Thyroid gland (tissue), 4 donors: Measurements from ENCODE around the gene UBA1.
A peak's percentile ranks its signal among the peaks of the same experiment; 100 is the strongest.

Source experiments
- CTCF ChIP-seq, 6 experiments: fragments of 200-600 bp in 3 of 6; fragments of 450-650 bp in 3 of 6; sonication (generic) in 3 of 6; IDR thresholded peaks; one replicate each; pipeline ENCODE4 v1.5.1; 2016 to 2019; ENCODE audit warnings: antibody characterized with exemption in 6 of 6, mild to moderate bottlenecking in 2 of 6, inconsistent platforms in 1 of 6, moderate library complexity in 1 of 6
- POLR2A ChIP-seq, 2 donors: fragments of 450-650 bp; IDR thresholded peaks; one replicate each; pipeline ENCODE4 v1.6.1; 2017; ENCODE audit warnings: antibody characterized with exemption in 2 of 2, mild to moderate bottlenecking in 2 of 2, moderate library complexity in 1 of 2

DNA sequence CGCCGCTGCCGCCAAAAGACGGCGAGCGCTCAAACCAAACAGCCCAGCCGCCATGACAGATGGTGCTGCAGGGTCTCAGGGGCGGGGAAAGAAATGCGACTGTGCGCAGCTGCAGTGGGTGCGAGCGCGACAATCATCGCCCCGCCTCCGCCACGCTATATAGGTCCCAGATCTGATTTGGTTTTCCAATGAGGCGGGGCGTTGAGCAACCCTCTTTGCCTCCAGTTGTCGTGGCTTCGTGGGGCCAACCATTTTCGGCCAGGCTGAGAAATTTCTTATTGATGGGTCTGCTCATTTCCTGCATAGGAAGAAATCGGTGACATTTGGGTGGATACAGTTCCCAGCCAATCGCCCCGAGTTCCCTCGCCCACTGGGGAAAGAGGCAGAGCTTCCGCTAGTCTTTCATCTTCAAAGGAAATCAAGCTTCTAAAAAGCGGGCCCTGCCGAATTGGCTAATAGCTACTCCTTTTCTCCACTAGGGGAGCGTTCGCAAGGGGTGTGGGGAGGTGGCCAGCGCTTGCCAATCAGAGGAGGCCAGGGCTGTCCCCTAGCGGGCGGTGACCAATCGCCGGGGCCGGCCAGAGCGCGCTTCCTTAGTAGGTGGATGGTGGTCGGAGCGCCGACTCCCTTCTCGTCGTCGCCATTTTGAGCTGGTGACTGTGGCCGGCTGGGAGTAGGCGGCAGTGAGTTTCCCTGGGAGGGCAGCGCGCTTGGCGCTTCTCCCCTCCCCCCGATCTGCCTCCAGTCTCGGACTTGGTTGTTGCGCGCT lies 48.8 kb upstream of the UBA1 start, which contains the start of the genes NDUFB11 and RBM10:
- TF ChIP-seq CTCF (IDR thresholded peaks at IDR 0.05) (peak; percentile 35 to 85 (median 66)), POLR2A (IDR thresholded peaks at IDR 0.05) (peak in 1 of 2 donors; percentile 85)
